Embryonic facial prominence (tissue), 1 donor: ENCODE measurements around the gene UPF1.
"Not testable (repeated sequence)": the region's sequence is repeated elsewhere in the genome, so short reads cannot be mapped to it uniquely, and the experiment has no call there.

Experiments
- DNase-seq: peaks from one replicate; pipeline ENCODE4 v3.0.0-alpha.2; 2016; ENCODE audit errors: extremely low spot score

UPF1 gene

DNA sequence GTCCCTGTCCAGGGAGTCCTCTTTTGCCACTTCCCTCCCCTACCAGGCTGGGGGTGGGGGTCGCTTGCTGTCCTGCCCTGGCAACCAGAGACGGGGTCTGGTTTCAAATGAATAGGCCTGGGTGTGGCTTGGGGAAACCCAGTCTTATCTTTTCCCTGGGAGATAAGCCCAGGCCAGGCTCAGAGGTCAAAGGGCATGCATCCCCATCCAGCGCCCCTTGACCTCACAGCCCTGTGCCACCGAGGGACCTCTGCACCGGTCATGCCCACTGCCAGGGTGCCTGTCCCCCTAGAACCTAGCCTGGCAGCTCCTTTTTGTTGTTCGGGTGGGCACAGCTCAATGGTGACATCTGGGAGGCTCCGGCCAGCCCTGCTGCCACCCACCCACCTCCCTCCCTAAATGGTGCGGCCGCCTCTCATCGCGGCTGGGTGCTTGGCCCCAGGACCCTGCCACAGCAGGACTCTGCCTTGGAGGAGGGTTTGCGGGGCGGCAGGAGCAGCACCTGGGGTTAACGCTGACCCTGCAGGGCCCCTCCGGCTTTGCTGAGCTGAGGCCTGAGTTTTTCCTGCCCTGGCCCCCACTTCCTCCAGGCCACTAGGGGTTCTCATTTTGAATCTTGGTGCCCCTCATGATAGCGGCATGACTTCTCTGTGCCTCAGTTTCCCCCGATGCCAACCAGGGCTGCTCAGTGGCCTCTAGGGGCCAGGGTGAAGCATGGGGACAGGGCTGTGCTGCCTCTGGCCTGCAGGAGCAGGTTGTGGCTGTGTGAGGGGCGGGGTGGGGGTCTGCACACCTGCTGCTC is 67.0 kb downstream of the UPF1 start:
- no peak for DNase-seq

DNA sequence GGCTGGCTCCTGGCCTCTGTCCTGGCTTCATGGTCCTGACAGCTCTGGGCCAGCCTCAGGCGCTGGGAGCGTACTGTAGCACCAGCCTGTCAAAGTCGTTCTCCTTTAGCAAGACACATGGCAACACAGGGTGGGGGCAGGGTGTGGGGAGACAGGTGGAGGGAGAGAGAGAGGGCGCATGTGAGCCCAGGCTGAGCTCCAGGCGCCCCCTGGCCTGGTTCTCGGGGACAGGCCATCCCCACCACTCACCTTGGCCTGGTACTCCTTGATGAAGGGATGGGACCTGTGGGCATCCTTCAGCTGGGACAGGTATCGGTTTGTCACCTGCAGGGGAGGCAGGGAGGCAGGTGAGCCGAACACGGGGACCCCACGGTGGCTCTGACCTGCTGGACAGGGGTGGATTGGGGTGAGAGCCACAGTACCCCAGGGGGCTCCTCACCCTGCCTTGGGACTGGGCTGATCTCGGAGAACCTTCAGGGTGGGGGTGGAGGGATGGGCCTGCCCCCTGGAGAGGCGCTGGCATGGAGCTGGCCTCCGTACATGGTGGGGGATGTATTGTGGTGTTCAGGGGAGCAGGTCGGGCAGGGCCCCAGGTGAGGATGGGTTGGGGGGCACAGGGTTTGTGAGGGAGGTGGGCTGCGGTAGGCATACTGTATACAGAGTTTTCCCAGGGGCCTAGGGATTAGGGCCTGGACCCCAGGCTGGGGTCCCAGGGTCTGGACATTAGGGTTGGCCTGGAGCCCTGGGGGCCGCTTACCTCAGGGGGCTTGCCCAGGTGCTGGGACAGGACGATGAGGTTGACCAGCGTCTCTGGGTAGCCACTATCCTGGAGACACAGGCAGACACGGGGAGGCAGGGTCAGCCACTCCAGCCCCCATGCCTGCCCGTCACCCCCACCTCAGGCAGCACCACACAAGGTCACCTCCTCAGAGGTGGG is 68.1 kb downstream of the UPF1 start:
- no peak for DNase-seq

DNA sequence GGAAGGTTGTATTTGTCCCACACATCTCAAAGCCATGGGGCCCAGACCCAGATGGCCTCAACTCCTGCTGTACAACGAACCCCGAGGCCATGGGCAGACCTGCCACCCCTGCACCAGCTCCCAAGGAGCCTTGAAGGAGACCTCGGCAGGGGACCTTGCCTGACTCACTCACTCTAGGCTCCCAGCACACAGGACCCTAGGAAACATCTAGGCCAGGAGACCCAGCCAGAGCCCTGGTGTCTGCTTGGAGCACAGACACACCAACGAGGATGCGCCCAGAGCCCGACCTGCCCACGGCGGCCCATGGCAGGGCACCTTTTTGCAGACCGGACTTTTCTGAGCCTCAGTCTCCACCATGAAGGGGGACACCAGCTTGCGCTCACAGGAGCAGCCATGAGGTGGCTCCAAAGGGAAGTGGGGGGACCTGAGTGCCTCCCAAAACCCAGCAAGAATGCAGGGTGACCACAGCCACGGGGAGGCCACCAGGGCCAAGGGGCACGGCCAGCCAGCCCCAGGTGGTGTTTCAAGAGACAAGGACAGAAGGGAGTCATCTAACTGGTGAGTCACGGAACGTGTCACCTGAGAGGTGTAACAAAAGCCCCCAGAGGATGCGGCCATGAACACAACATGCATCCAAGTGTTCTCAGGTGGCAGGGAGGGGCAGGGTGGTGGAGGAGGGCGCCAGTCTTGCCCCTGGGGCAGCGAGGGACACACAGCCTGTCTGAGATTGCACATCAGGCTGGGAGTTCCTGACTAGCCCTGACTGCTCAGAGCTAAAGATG is 69.1 kb downstream of the UPF1 start:
- DNase-seq = no peak

DNA sequence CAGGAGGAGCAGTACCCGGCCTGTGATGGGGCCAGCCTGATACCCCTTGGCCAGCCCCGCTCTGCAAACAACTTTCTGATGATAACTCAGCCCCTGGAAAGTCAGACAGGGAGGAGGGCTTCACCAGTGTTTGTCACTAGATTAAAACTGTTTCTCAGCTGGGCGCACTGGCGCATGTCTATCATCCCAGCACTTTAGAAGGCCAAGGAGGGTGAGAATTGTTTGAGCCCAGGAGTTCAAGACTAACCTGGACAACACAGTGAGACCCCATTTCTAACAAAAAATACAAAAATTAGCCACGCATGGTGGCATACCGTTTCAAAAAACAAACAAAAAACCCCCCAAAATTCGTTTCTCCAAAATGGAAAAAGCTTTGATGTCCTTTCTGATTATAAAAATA is 69.7 kb downstream of the UPF1 start:
- DNase-seq = no peak

DNA sequence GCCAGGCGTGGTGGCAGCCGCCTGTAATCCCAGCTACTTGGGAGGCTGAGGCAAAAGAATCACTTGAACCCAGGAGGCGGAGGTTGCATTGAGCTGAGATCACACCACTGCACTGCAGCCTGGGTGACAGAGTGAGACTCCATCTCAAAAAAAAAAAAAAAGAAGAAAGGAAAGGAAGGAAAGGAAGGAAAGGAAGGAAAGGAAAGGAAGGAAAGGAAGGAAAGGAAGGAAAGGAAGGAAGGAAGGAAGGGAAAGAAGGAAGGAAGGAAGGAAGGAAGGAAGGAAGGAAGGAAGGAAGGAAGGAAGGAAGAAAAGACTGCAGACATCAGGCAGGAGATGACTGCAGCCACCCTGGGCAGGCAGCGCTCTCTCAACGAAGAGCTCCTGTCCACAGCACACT is 70.8 kb downstream of the UPF1 start:
- not testable (repeated sequence) for DNase-seq

DNA sequence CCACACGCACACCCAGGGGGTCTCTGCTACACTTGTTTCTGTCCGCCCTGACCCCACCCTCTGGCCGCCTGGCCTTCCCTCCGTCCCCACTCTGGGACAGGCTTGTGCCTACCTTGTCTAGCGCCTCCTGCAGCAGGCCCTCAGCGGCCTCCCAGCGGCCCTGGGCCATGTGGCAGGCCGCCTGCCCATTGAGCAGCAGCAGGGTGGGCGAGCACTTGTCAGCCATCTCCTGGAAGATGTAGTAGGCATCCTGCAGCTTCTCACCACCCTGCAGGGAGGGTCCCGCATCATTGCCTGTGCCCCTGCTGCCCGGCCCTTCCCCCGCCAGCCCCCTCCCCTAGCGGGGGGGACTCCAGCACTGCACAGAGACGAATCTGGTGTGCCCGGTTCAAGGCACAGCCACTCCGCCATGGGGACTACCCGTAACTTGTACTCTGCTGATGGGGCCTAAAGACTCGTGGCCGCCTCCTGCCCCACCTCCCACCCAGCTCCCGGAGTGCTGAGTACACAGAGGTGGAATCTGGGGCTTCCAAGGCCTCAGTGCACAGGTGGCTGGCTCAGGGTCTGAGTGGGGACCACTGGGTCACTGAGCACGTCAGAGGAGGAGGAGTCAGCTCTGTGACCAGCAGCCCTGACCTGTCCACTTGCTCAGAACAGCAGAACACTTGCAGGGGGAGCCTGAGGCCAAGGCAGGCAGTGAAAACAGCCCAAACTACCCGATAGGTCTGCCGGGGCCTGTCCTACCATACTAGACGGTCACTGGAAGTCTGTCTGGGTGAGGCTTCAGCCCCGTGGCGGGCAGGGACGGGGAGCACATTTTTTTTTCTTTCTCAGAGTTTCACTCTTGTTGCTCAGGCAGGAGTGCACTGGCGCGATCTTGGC is 71.6 kb downstream of the UPF1 start:
- no peak for DNase-seq

DNA sequence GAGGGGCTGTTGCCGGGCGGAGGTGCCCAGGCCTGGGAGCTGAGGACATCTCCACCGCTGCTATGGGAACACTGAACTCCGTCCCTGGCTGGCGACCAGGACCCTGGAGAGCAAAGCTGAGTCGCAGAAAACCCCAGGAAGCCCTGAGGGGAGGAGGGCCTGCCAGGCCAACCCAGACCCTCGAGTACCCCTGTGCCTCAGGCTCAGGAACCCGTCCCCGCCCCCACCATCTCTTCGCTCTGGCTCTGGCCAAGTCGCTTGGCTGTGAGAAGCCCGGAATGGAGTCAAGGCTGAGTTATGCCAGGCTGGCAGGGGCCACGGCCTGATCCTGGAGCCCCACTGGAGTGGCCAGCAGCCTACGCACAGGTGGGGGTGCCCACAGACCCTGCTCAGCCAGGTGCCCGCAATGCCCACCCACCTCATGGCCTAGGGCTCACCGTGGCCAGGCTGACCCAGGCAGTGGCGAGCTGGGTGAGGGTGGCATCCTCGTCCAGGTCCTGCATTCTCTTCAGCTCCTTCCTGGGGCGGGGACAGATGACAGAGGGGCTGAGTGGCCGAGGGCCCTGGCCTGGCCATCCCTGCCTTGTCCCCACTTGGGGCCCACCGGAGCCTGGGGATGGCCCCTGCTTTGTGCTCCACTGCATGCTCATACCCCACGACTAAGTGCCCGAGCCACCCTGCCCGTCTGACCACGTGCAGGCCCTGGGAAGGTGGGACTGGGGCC is 72.7 kb downstream of the UPF1 start:
- DNase-seq = no peak

DNA sequence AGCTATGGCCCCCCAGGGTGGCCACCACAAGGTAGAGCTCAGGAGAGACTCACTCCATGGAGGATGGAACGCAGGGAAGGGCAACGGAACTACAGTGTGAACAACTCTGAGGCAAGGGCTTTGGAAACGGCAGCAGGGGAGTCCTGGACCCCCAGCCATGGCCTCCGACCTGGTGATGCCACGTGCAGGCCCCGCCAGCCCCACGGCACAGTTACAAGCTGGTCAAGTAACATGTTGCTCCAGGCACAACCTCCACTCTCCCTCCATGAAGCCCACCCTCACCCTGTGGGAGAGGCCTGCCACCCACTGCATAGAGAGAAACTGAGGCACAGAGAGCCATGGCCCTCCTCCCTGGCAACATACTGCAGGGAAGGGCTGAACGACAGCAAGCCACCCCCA is 73.3 kb downstream of the UPF1 start:
- no peak for DNase-seq

DNA sequence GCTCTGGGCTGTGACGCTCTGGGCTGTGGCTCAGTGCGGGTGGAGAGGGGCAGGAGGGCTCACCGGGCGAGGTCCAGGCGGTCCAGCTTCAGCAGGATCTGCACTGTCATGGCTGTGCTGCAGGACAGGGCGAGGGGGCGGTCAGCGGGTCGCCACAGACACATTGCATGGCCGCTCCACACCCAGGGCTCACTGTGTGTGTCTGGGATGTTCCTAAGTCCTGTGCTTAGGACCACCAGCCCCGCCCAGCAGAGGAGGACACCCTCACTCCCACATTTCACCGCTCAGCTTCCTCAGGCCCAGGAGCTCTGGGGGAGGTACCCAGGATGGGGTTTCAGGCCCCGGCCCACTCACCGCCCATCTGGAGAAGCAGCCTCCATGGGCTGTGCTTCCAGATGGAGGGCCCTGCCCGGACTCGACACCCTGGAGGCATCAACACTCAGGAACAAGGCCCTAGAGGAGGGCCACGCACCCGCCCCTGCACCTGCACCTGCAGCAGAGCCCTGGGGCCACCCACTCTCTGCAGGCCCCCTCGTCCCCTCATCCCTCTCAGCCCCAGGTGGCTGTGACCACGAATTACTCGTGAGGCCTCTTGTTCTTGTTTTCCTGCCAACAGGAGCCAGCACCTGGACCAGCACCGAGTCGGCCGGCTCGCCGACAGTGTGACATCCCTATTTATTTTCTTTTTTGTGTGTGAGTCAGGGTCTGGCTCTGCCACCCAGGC is 73.9 kb downstream of the UPF1 start:
- no peak for DNase-seq

DNA sequence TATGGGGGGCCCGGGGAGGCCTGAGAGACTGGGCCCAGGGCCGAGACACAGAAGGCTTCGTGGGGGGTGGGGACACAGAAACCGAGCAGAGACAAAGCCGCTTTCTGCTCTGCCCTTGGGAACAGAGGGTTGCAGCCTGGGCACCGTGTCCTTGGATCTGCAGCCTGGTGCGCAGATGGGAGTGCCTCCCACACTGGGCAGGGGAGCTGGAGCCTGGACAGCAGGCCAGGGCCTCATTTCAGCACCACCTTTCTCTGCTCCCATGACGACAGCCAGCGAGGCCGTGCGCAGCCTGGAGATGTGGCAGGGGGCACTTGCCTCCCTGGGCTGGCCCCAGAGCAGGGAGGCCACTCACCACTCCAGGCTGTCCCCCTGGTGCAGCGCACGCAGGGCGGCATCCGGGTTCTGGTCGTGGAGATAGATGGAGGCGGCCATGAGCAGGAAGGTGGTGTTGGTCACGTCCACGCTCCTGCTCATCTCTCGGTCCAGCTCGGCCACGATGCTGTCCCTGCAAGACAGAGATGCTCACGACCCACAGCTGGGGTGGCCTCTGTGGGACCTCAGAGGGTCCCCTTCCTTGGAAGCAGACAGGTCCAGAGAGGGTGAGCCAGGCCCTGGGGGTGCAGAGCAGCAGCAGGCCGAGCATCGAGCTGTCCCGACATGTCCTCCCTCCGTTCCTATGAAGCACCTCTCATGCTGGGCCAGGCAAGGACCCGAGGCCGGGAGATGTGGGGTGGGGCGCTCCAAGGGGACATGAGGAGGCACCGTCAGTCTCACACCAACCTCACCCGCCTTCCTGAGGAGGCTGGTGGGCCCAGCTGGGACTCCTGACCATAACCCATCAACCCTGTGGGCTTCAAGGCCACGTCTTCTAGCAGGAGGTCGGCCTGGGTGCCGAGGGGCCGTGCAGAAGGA is 75.1 kb downstream of the UPF1 start:
- no peak for DNase-seq

DNA sequence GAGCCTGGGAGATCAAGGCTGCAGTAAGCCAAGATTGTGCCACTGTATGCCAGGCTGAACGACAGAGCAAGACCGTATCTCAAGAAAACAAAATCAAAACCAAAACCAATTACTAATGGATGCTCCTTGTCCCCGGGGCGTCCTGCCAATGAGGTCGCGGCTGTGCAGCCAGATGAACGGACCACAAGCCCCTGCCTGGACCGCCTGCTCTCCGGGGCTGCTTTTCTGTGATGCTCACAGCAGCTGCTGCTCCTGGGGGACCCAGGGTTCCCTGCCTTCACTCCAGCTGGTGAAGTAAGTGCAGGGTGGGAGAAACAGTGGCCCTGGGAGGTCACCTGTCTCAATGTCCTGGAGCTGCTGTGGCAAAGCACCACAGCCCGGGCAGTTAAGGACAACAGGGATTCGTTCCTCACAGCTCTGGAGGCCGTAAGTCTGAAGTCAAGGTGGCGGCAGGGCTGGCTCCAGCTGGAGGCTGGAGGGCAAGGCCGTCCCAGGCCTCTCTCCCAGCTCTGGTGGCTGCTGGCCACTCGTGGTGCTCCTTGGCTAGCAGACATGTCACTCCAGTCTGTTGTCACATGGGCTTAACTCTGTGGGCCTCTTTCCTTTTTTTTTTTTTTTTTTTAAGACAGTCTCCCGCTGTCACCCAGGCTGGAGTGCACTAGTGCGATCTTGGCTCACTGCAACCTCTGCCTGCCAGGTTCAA is 77.3 kb downstream of the UPF1 start:
- DNase-seq = no peak

DNA sequence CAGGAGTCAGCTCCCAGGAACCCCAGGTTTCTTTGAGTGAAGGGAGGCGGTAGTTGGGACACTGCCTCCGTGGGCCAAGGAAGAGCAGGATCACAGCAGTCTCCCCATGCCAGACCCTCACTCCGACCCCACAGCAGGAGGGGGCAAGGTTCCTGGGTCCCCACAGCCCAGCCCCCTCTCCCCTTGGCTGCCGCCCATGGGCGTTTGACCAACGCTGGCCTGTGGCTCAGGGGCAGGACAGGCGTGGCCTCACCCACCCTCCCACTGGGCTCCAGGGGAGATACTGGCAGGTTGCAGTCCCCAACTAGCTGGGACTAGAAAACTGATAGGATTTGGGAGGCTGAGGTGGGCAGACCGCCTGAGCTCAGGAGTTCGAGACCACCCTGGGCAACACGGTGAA is 78.3 kb downstream of the UPF1 start:
- DNase-seq = no peak

DNA sequence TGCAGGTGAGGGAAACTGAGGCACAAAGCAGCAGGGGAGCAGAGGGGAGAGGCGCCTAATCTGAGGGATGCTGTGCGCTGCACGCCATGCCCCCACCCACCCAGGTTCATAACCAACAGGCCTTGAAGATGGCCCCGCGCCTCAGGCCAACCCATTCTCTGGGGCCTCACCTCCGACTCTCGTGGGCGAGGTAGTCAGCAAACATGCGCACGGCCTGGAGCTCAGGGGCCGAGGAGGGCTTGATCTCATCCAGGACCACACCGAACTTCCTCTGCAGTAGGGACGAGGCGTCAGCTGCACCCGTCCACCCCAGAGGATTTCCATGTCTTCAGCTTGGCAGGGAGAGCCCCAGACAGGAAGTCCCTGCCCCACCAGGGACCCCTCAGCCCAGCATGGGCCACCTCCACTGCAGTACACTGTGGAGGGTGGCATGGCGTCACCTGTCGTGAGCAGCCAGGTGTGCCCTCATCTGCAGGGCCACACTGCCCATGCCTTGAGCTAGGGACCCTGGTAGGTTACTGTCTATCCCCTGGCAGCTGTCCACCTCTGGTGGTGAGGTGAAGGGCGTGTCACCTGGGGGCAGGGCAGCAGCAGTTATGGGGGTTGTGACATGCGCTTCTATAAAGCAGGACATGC is 79.2 kb downstream of the UPF1 start:
- no peak for DNase-seq

DNA sequence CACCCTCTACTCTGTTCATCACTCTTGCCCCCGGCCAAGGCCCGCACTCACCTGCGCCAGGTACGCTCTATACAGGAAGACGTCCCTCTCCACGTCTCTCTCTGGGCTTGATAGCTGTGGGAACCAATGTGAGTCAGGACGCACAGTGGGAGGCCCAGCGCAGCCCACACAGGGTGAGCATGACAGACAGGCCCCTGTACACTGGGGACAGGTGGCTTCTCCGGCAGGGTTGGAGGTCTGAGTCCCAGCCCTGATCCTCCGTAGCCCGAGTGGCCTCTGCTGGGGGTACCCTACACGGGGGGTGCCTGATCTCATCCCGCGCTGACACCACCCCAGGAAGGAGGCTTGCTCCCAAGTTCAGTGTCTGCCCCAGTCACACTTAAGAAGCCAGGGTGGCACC is 81.2 kb downstream of the UPF1 start:
- no peak for DNase-seq

DNA sequence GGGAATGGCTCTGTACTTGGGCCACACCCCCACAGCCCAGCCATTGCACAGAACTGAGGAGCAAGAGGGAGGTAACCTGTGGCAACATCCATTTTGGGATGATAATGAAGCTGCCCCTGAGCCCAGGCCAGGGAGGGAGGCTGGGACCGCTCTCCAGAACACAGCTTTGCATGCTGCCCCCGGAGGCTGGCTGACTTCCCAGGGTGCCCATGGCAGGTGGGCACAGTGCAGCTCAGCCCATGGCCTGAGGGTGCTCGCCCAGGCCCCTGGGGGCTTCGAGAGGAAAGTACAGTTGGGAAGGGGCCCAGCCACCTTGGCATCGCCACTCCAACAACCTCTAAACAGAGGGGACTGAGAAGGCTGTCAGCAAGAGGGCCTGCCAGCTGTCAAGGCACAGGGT is 81.7 kb downstream of the UPF1 start:
- DNase-seq = no peak

DNA sequence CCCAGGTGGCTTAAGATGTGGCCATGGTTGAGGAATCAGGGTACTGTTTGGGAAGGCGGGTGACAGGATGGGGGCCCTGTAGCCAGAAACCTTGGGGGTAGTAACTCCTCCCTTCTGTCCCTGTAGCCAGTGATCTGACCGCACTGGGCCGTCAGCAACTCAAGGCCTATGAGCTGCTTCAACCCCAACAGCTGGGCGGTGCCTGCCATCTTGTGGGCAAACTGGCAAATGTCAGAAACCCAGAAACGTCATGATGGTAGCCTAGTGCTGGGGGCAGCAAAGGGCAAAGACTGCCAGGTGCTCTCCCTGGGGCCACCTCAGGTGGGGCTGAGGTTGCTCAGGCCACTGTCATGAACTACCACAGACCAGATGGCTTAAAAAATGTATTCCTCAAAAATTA is 83.9 kb downstream of the UPF1 start:
- no peak for DNase-seq

DNA sequence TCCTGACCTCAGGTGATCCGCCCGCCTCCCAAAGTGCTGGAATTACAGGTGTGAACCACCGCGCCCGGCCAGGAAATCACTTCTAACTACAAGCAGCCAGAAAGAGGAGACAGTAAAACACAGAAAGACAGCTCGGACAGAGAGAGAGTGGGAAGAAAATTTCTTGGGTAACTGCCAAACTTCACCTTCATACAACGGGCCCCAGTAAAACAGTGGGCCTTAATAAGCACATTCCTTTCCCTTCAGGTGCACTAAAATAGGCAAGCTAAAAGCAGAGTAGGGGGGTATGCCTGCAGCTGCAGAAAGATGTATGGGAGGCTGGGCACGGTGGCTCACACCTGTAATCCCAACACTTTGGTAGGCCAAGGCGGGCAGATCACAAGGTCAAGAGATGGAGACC is 85.8 kb downstream of the UPF1 start:
- DNase-seq = not testable (repeated sequence)
